ENCODE data around the gene SNN. TPM values are rescaled to one million over a fixed set of nuclear protein-coding genes. Genes with fewer than 3 reads are reported as not detected.

SNN gene
- total RNA-seq, 1 experiment from 2014 or later = 10.1 TPM

DNA sequence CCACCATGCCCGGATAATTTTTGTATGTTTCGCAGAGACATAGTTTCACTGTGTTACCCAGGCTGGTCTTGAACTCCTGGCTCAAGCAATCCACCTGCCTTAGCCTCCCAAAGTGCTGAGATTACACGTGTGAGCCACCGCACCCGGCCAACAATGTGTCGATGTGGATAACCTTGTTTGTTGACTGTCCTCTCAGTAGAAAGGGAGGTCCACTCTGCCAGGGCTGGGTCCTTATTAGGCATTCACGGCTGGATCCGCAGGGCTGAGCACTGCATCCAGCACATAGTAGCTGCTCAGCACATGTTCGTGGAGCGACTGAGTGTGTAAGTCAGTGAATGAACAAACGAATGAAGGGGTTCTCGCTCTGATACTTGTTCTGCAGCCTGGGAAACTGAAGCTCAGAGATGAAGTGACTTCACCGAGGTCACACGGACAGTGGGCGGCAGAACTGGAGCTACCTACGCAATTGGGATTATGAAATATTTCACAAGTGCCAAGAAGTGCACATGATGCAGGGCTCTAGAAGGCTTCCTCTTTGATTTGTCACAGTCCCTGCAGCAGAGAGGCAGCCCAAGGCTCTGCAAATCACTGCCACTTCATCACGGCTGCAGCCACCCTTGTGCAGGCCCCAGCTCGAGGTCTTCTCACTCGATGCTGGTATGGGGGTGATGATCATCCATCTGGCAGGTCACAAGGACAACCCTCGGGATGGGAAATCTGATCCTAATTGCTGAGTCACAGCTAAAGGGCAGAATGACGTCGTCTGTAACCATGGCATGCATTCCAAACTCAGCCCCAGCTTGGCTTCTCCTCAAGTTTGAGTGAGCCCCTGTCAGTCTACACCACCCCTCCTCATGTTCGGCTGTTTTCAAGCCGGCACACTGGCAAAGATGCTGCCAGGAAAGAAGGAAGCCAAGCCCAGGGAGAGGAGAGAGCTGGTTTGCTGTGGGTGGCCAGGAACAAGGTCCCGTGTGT, 28.0 kb upstream of the SNN start:
- peak; percentile 66 to 67 for DNase-seq (ENCODE audit: low read depth in 1 of 2, low spot score in 2 of 2)
- Histone ChIP-seq H3K36me3 (no peaks in the 10 kb centered on the region), H3K4me3 (no peak overlapping the region), H3K4me1 (replicated peaks) (peaks cover 16% of the 10 kb centered on the region), H3K27ac (peak overlapping the region; percentile 60), H3K9me3 (replicated peaks) (no peaks in the 10 kb centered on the region), H3K27me3 (replicated peaks) (no peaks in the 10 kb centered on the region)

DNA sequence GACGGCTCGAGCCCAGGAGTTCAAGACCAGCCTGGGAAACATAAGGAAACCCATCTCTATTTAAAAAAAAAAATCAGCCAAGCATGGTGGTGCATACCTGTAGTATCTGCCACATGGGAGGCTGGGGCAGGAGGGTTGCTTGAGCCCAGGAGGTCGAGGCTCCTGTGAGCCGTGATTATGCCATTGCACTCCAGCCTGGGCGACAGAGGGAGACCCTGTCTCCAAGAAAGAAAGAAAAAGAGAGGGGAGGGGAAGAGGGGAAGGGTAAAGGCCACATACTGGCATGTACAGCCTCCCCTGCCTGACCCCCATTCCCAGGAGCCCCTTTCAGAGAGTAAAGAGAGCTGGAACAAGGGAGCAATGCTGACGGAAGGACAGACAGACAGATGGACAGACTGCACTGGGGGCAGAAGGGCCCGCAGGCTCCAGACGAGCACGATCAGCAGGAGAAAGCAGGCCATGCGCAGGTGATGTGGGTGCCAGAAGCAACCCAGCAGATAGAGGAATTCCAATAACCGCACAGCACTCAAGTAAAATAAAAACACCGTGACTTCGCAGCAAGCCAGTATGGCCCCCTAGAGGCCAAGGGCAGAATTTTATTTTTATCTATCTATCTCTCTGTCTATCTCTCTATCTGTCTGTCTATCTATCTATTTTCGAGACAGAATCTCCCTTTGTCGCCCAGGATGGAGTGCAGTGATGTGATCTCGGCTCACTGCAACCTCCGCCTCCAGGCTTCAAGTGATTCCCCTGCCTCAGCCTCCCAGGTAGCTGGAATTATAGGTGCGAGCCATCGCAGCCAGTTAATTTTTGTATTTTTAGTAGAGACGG, 27.1 kb upstream of the SNN start:
- Histone ChIP-seq H3K27me3 (replicated peaks) (no peaks in the 10 kb centered on the region), H3K36me3 (no peaks in the 10 kb centered on the region)

DNA sequence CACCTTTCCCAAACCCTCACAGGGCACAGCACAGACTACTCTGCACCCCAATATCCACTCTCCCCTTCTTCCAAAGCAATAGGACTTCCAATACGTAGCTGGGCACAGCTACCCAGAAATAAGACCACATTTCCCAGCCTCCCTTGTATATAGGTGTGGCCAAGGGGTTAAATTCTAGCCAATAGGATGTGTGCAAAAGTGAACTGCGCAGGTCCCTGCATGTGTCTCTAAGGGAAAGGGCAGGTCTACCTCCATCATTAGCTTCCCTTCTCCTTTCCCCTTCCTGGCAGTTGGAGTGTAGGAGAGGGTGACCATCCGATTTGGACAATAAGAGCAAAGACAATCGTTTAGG, 25.5 kb upstream of the SNN start:
- no peaks in the 10 kb centered on the region for H3K9me3 ChIP-seq (replicated peaks)
- no peak overlapping the region for H3K27ac ChIP-seq
- no peaks in the 10 kb centered on the region for H3K36me3 ChIP-seq
- DNase-seq (ENCODE audit: low read depth in 1 of 2, low spot score in 2 of 2) = no peak
- no peaks in the 10 kb centered on the region for H3K27me3 ChIP-seq (replicated peaks)
- H3K4me1 ChIP-seq (replicated peaks) = peaks cover 16% of the 10 kb centered on the region
- H3K4me3 ChIP-seq = no peak overlapping the region

More for the DNA sequence above, 27.1 kb upstream of the SNN start:
- no peak overlapping the region for H3K4me3 ChIP-seq
- peak overlapping the region; percentile 60 for H3K27ac ChIP-seq
- H3K4me1 ChIP-seq (replicated peaks) = peaks cover 16% of the 10 kb centered on the region
- DNase-seq (ENCODE audit: low read depth in 1 of 2, low spot score in 2 of 2) = peak in 1 of 2 experiments; percentile 68
- no peaks in the 10 kb centered on the region for H3K9me3 ChIP-seq (replicated peaks)

DNA sequence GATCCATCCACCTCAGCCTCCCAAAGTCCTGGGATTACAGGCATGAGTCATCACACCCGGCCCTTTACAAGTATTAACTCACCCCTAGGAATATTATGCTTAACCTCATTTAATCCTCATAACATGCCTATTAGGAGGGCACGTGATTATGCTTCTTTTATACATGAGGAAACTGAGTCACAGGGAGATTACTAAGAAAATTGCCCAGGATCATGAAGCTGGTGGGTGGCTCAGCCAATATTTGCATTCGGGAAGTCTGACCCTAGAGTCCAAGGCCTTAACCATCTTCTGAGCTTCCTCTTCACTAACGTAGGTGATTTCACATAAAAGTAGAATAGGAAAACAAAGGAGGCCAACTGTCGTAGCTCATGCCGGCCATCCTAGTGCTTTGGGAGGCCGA, 19.0 kb upstream of the SNN start:
- no peaks in the 10 kb centered on the region for H3K27me3 ChIP-seq (replicated peaks)
- H3K4me3 ChIP-seq = no peak overlapping the region
- H3K9me3 ChIP-seq (replicated peaks) = no peaks in the 10 kb centered on the region
- H3K4me1 ChIP-seq (replicated peaks) = no peaks in the 10 kb centered on the region
- no peaks in the 10 kb centered on the region for H3K36me3 ChIP-seq
- H3K27ac ChIP-seq = no peak overlapping the region
- no peak for DNase-seq (ENCODE audit: low read depth in 1 of 2, low spot score in 2 of 2)

DNA sequence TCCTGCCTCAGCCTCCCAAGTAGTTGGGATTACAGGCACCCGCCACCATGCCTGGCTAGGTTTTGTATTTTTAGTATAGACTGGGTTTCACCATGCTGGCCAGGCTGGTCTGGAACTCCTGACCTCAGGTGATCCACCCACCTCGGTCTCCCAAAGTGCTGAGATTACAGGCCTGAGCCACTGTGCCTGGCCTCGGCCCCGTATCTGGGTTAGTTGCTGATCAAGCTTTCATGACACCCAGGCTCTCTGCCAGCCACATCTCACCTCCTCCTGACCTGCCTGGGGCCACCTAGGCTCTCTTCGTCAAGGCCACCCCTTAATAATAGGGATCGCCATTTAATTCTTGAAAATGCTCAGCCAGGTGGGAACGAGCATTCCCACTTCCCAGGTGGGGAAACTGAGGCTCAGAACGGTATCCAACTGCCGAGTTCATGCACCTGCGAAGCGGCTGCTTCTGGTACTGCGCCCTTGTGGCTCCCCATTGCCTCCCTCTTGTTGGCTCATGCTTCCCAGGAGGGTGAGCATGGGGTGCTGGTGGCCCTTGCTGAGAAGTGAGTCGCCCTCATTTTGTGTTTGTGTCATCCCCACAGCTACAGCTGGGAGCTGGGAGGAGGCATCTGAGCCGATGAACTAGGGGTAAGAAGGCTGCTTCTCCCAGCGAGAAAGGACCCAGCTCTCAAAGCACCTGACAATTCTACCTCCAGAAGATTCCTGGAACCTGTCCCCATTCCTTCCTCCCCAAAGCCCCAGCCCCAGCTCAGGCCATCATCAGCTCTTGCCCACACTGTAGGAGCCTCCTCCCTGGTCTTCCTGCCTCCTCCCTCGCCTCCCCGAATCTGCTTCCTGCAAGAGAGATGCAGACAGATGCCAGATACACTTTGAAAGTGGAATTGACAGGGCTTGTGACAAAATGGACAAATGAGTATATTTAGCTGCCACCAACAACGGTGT, 17.3 kb upstream of the SNN start:
- Histone ChIP-seq H3K27me3 (replicated peaks) (no peaks in the 10 kb centered on the region), H3K9me3 (replicated peaks) (no peaks in the 10 kb centered on the region), H3K4me3 (no peak overlapping the region), H3K27ac (no peak overlapping the region), H3K4me1 (replicated peaks) (no peaks in the 10 kb centered on the region), H3K36me3 (no peaks in the 10 kb centered on the region)
- DNase-seq (ENCODE audit: low read depth in 1 of 2, low spot score in 2 of 2) = no peak

DNA sequence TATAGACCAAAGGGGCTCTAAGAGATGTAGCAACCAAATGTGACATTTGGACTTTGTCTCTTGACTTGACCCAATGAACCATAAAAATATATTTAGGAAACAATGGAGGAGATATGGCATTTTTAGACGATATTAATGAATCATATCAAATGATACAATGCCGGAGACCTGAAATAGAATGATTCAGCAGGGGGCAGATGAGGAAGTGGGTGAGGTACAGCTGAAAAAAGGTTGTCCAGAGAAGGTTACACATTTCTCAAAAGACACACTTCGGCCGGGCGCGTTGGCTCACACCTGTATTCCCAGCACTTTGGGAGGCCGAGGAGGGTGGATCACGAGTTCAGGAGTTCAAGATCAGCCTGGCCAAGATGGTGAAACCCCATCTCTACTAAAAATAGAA, 16.5 kb upstream of the SNN start:
- H3K36me3 ChIP-seq = no peaks in the 10 kb centered on the region
- no peaks in the 10 kb centered on the region for H3K4me1 ChIP-seq (replicated peaks)
- DNase-seq (ENCODE audit: low read depth in 1 of 2, low spot score in 2 of 2) = no peak
- no peak overlapping the region for H3K4me3 ChIP-seq
- no peaks in the 10 kb centered on the region for H3K9me3 ChIP-seq (replicated peaks)
- no peak overlapping the region for H3K27ac ChIP-seq
- no peaks in the 10 kb centered on the region for H3K27me3 ChIP-seq (replicated peaks)

DNA sequence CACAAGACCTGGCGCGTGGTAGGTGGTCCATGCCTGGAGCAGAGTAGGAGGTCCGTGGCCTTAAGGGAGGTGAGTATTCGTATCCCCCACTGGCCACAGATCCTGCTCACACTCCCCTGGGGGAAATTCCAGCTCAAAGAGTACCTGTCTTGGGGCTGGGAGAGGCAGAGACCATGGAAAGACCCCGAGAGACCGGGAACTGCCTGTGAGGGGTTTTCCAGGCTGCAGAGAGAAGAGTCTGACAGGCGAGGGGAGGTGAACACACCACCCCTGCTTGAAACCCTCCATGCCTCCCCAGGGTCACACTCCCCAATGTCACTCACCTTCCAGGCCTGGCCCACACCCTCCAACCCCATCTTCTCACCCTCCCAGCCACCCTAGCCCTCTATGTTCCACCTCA, 12.6 kb upstream of the SNN start:
- H3K4me3 ChIP-seq = no peak overlapping the region
- no peak for DNase-seq (ENCODE audit: low read depth in 1 of 2, low spot score in 2 of 2)

DNA sequence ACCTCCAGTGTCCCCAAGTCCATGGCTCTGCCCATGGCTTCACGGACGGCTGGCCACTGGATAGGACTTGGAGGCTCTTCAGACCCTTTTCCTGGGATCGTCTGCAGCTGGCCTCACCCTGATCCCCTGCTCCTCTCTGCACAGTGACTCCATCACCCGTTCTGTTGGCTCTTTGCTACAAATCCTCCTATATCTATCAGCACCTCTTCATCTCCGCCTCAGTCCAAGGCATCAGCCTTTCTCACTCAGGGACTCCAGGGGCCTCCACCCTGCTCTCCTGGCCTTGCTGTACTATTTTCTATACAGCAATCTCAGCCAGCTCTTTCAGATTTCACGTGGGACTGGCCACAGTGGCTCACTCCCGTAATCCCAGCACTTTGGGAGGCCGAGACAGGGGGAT, 10.7 kb upstream of the SNN start:
- Histone ChIP-seq H3K27me3 (replicated peaks) (no peaks in the 10 kb centered on the region), H3K36me3 (no peaks in the 10 kb centered on the region), H3K4me1 (replicated peaks) (no peaks in the 10 kb centered on the region), H3K4me3 (no peak overlapping the region), H3K9me3 (replicated peaks) (no peaks in the 10 kb centered on the region), H3K27ac (no peak overlapping the region)
- DNase-seq (ENCODE audit: low read depth in 1 of 2, low spot score in 2 of 2) = no peak

More for the DNA sequence above, 12.6 kb upstream of the SNN start:
- H3K27ac ChIP-seq = no peak overlapping the region
- H3K27me3 ChIP-seq (replicated peaks) = no peaks in the 10 kb centered on the region
- no peaks in the 10 kb centered on the region for H3K9me3 ChIP-seq (replicated peaks)
- H3K4me1 ChIP-seq (replicated peaks) = no peaks in the 10 kb centered on the region
- no peaks in the 10 kb centered on the region for H3K36me3 ChIP-seq

DNA sequence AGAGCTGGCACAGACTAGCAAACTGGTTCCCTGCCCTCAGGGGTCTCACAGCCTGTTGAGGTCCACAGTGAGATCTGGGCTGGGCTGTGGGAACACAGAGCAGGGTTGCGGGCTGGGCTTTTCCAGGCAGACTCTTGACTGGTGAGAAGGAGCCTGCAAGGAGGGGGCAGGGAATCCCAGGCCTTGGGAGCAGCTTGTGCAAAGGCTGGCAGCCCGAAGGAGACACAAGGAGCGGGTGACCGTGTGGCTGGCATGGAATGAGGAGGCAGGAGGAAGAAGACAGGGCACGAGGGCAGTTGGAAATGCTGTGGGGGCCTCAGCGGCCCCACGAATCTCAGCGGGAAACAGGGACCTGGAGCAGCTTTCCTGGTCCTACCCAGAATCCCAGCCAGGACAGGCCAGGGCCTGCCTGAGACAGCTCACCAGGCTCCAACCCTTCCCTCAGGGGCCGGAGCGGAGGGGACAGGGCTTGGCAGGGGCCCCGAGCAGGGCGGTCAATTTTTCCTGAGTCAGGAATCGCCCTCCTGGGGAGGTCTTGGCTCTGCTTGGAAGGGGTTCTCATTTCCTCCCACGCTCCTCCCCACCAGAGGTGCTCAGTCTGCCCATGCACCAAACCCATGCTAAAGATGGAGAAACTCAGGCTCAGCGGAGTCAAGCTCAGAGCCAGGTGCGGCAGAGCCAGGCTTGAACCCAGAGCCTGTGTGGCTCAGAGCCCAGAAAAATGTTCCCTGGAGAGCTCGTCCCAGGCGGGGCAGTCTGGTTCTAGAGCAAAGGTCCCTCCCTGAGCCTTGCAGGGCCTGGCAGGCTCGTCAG, 9.2 kb upstream of the SNN start:
- DNase-seq (ENCODE audit: low read depth in 1 of 2, low spot score in 2 of 2) = no peak
- H3K4me1 ChIP-seq (replicated peaks) = no peaks in the 10 kb centered on the region
- H3K4me3 ChIP-seq = no peak overlapping the region
- no peaks in the 10 kb centered on the region for H3K36me3 ChIP-seq
- no peak overlapping the region for H3K27ac ChIP-seq
- H3K9me3 ChIP-seq (replicated peaks) = no peaks in the 10 kb centered on the region
- no peaks in the 10 kb centered on the region for H3K27me3 ChIP-seq (replicated peaks)

DNA sequence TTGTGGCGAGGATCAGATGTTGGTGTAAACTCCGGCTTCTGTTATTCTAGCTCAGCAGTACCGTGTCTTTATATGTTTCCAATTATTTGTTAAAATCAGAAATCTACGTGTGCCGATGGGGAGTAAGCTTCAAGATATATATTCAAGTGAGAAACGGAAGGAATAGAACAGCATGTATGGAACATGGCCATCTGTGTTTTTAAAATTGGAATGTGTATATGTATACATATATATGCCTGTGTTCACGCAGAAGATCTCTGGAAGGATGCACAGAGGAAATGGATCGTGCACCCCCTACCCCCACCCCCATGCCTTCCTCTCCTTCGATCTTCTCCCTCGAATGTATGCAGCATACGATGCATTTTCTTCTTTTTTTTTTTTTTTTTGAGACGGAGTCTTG, 7.7 kb upstream of the SNN start:
- no peaks in the 10 kb centered on the region for H3K9me3 ChIP-seq (replicated peaks)
- DNase-seq (ENCODE audit: low read depth in 1 of 2, low spot score in 2 of 2) = no peak
- no peak overlapping the region for H3K27ac ChIP-seq
- H3K4me1 ChIP-seq (replicated peaks) = peaks cover 5% of the 10 kb centered on the region; the same call in 1 of the 2 replicates
- H3K36me3 ChIP-seq = no peaks in the 10 kb centered on the region
- H3K27me3 ChIP-seq (replicated peaks) = no peaks in the 10 kb centered on the region
- H3K4me3 ChIP-seq = no peak overlapping the region

DNA sequence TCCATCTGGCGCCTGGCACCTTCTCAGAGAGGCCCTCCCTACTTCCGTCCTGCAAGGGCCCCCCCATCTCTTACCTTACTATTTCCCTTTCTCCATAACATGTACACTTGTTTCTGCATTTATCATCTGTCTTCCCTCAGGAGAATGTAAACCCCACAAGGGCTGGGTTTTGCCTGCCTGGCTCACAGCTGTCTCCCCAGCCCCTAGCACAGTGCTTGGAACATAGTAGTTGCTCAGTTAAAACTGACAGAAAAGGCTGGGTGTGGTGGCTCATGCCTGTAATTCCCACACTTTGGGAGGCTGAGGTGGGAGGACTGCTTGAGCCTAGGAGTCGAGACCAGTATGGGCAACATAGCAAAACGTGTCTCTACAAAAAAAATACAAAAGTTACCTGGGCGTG, 5.7 kb upstream of the SNN start:
- Histone ChIP-seq H3K36me3 (no peaks in the 10 kb centered on the region), H3K27me3 (replicated peaks) (no peaks in the 10 kb centered on the region), H3K9me3 (replicated peaks) (no peaks in the 10 kb centered on the region), H3K4me1 (replicated peaks) (peaks cover 5% of the 10 kb centered on the region; the same call in 1 of the 2 replicates), H3K4me3 (no peak overlapping the region), H3K27ac (no peak overlapping the region)
- DNase-seq (ENCODE audit: low read depth in 1 of 2, low spot score in 2 of 2) = no peak

DNA sequence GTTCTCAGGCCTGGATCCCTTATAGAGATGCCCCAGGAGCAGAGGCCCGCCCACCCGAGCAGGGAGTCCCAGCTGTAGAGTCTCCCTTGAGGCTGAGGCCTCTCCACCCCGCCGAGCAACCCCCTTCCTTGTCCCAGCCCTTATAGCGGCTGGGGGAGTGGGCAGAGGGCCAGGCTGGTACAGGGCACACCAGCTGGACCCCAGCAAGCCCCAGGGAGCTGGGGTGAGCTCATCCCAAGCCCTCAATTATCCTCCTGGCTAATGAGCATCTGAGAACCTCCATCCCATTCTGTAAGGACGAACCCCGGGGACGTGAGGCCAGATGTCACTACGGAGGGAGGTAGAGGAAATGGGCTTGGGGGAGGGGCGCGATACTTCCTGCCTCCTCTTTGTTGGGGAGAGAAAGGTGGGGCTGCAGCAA, 3.2 kb upstream of the SNN start:
- Histone ChIP-seq H3K27ac (no peak overlapping the region), H3K36me3 (no peaks in the 10 kb centered on the region)

More for the DNA sequence above, 3.2 kb upstream of the SNN start:
- DNase-seq (ENCODE audit: low read depth in 1 of 2, low spot score in 2 of 2) = no peak
- Histone ChIP-seq H3K9me3 (replicated peaks) (0 out of 2 replicates have a peak, but pooled peaks cover 6% of the 10 kb centered on the region), H3K27me3 (replicated peaks) (no peaks in the 10 kb centered on the region), H3K4me3 (no peak overlapping the region), H3K4me1 (replicated peaks) (peaks cover 22% of the 10 kb centered on the region)
